HepG2 (cell line): Measurements from ENCODE around the gene LRRC8E. TPM values are rescaled to one million over a fixed set of nuclear protein-coding genes. Genes with fewer than 3 reads are reported as not detected.

Source experiments
- AHR ChIP-seq: IDR thresholded peaks from 2 replicates; pipeline ENCODE4 v1.6.1; 2018; ENCODE audit warnings: missing genetic modification reagents, missing compliant biosample characterization
- ARNT2 ChIP-seq: sonication (generic); formaldehyde crosslinking; IDR thresholded peaks from 2 replicates; pipeline ENCODE4 v1.8.0; 2022; ENCODE audit warnings: mild to moderate bottlenecking, low read depth, missing genetic modification reagents, moderate library complexity
- FOXJ3 ChIP-seq: sonication (generic); formaldehyde crosslinking; IDR thresholded peaks from 2 replicates; pipeline ENCODE4 v1.4.0; 2020; ENCODE audit warnings: missing genetic modification reagents, mild to moderate bottlenecking, borderline replicate concordance
- HNF4G ChIP-seq, 2 experiments: sonication (generic) in 1 of 2; formaldehyde crosslinking in 1 of 2; IDR thresholded peaks; 2 replicates each; pipeline versions ENCODE4 v1.4.0 to v1.6.1; 2011 to 2020; ENCODE audit warnings: borderline replicate concordance in 2 of 2, low read depth in 2 of 2, mild to moderate bottlenecking in 2 of 2, low read length in 1 of 2, missing genetic modification reagents in 1 of 2, moderate library complexity in 1 of 2
- IKZF1 ChIP-seq: fragments of 450-650 bp; IDR thresholded peaks from 2 replicates; pipeline ENCODE4 v1.7.1; 2016
- MAFK ChIP-seq, 2 experiments: IDR thresholded peaks in 1 of 2; conservative IDR thresholded peaks in 1 of 2; 2 replicates each; pipeline ENCODE4 v1.6.1; 2011; ENCODE audit warnings: improper control_type of control experiment in 2 of 2, low read length in 2 of 2
- NR3C1 ChIP-seq: sonication (generic); formaldehyde crosslinking; IDR thresholded peaks from 2 replicates; pipeline ENCODE4 v1.4.0; 2020; ENCODE audit warnings: missing genetic modification reagents
- XBP1 ChIP-seq: sonication (generic); formaldehyde crosslinking; IDR thresholded peaks from 2 replicates; pipeline ENCODE4 v1.5.0; 2020; ENCODE audit warnings: missing genetic modification reagents
- ZFY ChIP-seq: sonication (generic); formaldehyde crosslinking; IDR thresholded peaks from 2 replicates; pipeline ENCODE4 v1.4.0; 2020; ENCODE audit warnings: missing genetic modification reagents
- polyA plus RNA-seq, 8 experiments: library from polyadenylated mRNA; depleted of rRNA in 3 of 8; stranded (reverse) in 7 of 8; unstranded in 1 of 8; fragments of >200 nt; fragmentation: Illumina TruSeq in 4 of 8; extraction: Trizol in 4 of 8; gene quantifications; 2 replicates each; pipeline versions ENCODE4 v1.2.1 to v1.2.3, GENCODE V29; 2011 to 2016; ENCODE audit warnings: low read depth in 4 of 8, missing spikeins in 1 of 8, mixed read lengths in 1 of 8; ENCODE audit not compliant: insufficient read depth in 1 of 8
- total RNA-seq, 5 experiments: library from RNA; depleted of rRNA; stranded (reverse); fragments of >200 nt; fragmentation: Illumina TruSeq; extraction: Trizol; gene quantifications; 2 replicates each; pipeline ENCODE4 v1.2.3, GENCODE V29; 2016; ENCODE audit warnings: low read depth in 1 of 5
- TF ChIP-seq, protein P1 (sequence below): sonication (generic); formaldehyde crosslinking; IDR thresholded peaks from 2 replicates; pipeline ENCODE4 v1.4.0; 2020; ENCODE audit warnings: mild to moderate bottlenecking, missing genetic modification reagents
- TF ChIP-seq, protein P2 (sequence below): sonication (generic); formaldehyde crosslinking; IDR thresholded peaks from 2 replicates; pipeline ENCODE4 v1.8.1; 2023; ENCODE audit warnings: missing genetic modification reagents, inconsistent platforms, borderline replicate concordance
- TF ChIP-seq, protein P3 (sequence below): IDR thresholded peaks from 2 replicates; pipeline ENCODE4 v1.6.1; 2012; ENCODE audit warnings: low read length, improper control_type of control experiment
- TF ChIP-seq, protein P4 (sequence below): IDR thresholded peaks from 2 replicates; pipeline ENCODE4 v1.6.1; 2016; ENCODE audit warnings: mild to moderate bottlenecking

LRRC8E gene
- total and polyA plus RNA-seq, 2 of the 13 experiments (the other 11 are each of a cell fraction or from before 2014, with no cell fraction given), result 8.0 to 10.3 TPM

DNA sequence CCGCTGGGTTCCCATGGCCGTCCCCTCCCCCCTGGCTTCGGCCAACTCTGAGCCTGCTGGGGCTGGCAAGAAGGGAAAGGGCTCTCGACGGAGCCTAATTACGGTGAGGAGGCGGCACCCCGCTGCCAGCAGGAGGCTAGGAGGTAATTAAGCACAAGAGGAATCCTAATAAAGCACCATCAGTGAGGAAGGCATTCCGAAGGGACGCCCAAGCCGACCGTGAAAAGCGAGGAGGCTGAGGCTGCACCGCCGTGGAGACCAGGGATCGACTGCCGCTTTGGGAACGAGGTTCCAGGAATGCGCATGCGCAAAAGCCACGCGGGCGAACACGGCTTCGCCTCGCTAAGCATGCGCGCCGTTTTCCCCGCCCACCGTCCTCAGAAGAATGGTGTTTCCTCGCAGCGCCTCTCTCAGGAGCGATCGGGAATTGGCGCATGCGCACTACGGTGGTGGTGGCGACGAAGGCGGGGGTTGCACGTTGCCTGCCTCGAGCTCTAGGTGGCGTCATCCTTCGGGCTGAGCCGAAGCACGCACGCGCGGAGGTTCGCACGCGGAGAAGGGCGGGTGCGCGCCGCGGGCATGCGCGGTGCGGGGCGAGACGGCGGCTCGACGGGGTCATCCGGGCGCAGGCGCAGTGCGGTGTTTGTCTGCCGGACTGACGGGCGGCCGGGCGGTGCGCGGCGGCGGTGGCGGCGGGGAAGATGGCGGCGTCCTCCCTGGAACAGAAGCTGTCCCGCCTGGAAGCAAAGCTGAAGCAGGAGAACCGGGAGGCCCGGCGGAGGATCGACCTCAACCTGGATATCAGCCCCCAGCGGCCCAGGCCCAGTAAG is 15.1 kb downstream of the LRRC8E start, which contains the start of gene MAP2K7 (continued):
- no peak for TF ChIP-seq HNF4G (IDR thresholded peaks at IDR 0.05; ENCODE audit: borderline replicate concordance, low read depth, low read length)
- 0 out of 2 replicates have a peak, but pooled peaks have one; percentile 10 for TF ChIP-seq HNF4G (CRISPR knock-in tag; IDR thresholded peaks at IDR 0.05; ENCODE audit: borderline replicate concordance, low read depth)
- TF ChIP-seq, protein P1, sequence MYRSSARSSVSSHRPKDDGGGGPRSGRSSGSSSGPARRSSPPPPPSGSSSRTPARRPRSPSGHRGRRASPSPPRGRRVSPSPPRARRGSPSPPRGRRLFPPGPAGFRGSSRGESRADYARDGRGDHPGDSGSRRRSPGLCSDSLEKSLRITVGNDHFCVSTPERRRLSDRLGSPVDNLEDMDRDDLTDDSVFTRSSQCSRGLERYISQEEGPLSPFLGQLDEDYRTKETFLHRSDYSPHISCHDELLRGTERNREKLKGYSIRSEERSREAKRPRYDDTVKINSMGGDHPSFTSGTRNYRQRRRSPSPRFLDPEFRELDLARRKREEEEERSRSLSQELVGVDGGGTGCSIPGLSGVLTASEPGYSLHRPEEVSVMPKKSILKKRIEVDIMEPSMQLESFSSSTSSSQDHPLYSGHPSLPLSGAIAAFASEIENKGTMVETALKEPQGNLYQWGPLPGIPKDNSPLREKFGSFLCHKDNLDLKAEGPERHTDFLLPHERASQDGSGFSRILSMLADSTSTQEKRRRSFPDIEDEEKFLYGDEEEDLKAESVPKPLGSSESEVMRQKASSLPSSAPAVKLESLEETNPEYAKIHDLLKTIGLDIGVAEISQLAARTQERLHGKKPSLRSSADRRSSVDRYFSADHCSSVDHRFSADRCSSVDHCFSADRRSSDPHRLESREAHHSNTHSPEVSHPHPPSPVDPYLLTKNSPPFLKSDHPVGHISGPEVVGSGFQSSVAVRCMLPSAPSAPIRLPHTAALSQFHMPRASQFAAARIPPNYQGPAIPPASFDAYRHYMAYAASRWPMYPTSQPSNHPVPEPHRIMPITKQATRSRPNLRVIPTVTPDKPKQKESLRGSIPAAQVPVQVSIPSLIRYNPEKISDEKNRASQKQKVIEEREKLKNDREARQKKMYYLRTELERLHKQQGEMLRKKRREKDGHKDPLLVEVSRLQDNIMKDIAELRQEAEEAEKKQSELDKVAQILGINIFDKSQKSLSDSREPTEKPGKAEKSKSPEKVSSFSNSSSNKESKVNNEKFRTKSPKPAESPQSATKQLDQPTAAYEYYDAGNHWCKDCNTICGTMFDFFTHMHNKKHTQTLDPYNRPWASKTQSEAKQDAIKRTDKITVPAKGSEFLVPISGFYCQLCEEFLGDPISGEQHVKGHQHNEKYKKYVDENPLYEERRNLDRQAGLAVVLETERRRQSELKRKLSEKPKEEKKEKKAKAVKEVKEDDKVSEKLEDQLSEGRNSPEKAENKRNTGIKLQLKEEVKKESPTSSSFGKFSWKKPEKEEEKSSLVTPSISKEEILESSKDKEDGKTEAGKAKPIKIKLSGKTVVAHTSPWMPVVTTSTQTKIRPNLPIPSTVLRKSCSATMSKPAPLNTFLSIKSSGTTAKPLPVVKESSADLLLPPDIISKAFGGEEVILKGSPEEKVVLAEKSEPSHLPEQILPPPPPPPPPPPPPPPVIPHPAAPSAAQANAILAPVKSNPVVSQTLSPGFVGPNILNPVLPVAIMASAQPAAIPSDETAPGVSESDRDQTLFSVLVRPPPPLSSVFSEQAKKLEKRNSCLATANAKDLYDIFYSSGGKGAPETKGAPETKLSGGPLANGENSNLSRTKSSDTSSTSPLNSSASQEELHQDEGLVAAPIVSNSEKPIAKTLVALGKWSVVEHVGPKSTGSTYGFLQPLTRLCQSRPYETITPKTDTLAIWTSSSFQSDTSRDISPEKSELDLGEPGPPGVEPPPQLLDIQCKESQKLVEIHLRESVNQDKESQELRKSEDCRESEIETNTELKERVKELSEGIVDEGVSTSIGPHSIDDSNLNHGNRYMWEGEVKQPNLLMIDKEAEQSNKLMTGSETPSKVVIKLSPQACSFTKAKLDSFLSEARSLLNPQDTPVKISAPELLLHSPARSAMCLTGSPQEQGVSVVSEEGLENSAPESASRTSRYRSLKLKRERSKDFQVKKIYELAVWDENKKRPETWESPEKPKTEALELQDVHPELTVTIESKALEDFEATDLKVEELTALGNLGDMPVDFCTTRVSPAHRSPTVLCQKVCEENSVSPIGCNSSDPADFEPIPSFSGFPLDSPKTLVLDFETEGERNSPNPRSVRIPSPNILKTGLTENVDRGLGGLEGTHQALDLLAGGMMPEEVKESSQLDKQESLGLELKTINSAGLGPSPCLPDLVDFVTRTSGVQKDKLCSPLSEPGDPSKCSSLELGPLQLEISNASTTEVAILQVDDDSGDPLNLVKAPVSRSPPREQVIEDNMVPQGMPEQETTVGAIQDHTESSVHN (CRISPR knock-in tag), result peak; percentile 41
- peak; percentile 87 for TF ChIP-seq ZFY (CRISPR knock-in tag)
- TF ChIP-seq FOXJ3 (CRISPR knock-in tag), result no peak
- TF ChIP-seq, protein P2, sequence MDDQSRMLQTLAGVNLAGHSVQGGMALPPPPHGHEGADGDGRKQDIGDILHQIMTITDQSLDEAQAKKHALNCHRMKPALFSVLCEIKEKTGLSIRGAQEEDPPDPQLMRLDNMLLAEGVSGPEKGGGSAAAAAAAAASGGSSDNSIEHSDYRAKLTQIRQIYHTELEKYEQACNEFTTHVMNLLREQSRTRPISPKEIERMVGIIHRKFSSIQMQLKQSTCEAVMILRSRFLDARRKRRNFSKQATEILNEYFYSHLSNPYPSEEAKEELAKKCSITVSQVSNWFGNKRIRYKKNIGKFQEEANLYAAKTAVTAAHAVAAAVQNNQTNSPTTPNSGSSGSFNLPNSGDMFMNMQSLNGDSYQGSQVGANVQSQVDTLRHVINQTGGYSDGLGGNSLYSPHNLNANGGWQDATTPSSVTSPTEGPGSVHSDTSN (CRISPR knock-in tag), result no peak
- TF ChIP-seq AHR, result peak; percentile 95
- TF ChIP-seq MAFK (conservative IDR thresholded peaks at IDR 0.05 in 1 of 2, IDR thresholded peaks at IDR 0.05 in 1 of 2; ENCODE audit: low read length in 2 of 2), result no peak
- TF ChIP-seq IKZF1, result no peak
- peak; percentile 83 for TF ChIP-seq ARNT2 (CRISPR knock-in tag)
- TF ChIP-seq, protein P3, sequence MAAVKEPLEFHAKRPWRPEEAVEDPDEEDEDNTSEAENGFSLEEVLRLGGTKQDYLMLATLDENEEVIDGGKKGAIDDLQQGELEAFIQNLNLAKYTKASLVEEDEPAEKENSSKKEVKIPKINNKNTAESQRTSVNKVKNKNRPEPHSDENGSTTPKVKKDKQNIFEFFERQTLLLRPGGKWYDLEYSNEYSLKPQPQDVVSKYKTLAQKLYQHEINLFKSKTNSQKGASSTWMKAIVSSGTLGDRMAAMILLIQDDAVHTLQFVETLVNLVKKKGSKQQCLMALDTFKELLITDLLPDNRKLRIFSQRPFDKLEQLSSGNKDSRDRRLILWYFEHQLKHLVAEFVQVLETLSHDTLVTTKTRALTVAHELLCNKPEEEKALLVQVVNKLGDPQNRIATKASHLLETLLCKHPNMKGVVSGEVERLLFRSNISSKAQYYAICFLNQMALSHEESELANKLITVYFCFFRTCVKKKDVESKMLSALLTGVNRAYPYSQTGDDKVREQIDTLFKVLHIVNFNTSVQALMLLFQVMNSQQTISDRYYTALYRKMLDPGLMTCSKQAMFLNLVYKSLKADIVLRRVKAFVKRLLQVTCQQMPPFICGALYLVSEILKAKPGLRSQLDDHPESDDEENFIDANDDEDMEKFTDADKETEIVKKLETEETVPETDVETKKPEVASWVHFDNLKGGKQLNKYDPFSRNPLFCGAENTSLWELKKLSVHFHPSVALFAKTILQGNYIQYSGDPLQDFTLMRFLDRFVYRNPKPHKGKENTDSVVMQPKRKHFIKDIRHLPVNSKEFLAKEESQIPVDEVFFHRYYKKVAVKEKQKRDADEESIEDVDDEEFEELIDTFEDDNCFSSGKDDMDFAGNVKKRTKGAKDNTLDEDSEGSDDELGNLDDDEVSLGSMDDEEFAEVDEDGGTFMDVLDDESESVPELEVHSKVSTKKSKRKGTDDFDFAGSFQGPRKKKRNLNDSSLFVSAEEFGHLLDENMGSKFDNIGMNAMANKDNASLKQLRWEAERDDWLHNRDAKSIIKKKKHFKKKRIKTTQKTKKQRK, result no peak
- TF ChIP-seq, protein P4, sequence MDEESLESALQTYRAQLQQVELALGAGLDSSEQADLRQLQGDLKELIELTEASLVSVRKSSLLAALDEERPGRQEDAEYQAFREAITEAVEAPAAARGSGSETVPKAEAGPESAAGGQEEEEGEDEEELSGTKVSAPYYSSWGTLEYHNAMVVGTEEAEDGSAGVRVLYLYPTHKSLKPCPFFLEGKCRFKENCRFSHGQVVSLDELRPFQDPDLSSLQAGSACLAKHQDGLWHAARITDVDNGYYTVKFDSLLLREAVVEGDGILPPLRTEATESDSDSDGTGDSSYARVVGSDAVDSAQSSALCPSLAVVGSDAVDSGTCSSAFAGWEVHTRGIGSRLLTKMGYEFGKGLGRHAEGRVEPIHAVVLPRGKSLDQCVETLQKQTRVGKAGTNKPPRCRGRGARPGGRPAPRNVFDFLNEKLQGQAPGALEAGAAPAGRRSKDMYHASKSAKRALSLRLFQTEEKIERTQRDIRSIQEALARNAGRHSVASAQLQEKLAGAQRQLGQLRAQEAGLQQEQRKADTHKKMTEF (CRISPR knock-in tag), result peak; percentile 90; the same call in 1 of the 2 replicates
- TF ChIP-seq XBP1, result no peak
- TF ChIP-seq NR3C1 (CRISPR knock-in tag), result no peak
